EH (cell line): ENCODE measurements around the gene FGF12.
"Not testable (repeated sequence)": the region's sequence is repeated elsewhere in the genome, so short reads cannot be mapped to it uniquely, and the experiment has no call there.

Source experiments
- DNase-seq: peaks from one replicate; pipeline ENCODE4 v3.0.0-alpha.2; 2015; ENCODE audit warnings: low read depth

Gene FGF12

GRCh38 chr3:192577811-192578210 lies 149.5 kb downstream of the FGF12 start:
- no peak for DNase-seq

GRCh38 chr3:192577271-192577670 lies 150.1 kb downstream of the FGF12 start:
- DNase-seq = no peak

- not testable (repeated sequence) for DNase-seq
Observed at GRCh38 chr3:192576704-192577103, 150.6 kb downstream of the FGF12 start.

- no peak for DNase-seq
Observed at GRCh38 chr3:192575879-192576506, 151.3 kb downstream of the FGF12 start.

GRCh38 chr3:192573240-192573639 lies 154.1 kb downstream of the FGF12 start:
- no peak for DNase-seq

GRCh38 chr3:192570821-192571791 lies 156.2 kb downstream of the FGF12 start:
- DNase-seq = peak; percentile 60

- DNase-seq = peak; percentile 2
Observed at GRCh38 chr3:192570315-192570714, 157.0 kb downstream of the FGF12 start.

- DNase-seq = peak; percentile 80
Observed at GRCh38 chr3:192566706-192567290, 160.5 kb downstream of the FGF12 start.

- peak; percentile 30 for DNase-seq
Observed at GRCh38 chr3:192564611-192565010, 162.7 kb downstream of the FGF12 start.

- no peak for DNase-seq
Observed at GRCh38 chr3:192563417-192563816, 163.9 kb downstream of the FGF12 start.

GRCh38 chr3:192553707-192554106 lies 173.6 kb downstream of the FGF12 start:
- DNase-seq = no peak

GRCh38 chr3:192550356-192550755 lies 177.0 kb downstream of the FGF12 start:
- no peak for DNase-seq

GRCh38 chr3:192545333-192545732 lies 182.0 kb downstream of the FGF12 start:
- no peak for DNase-seq

- no peak for DNase-seq
Observed at GRCh38 chr3:192543163-192543562, 184.2 kb downstream of the FGF12 start.

GRCh38 chr3:192516820-192517219 lies 210.5 kb downstream of the FGF12 start:
- no peak for DNase-seq

GRCh38 chr3:192515664-192516045 lies 211.7 kb downstream of the FGF12 start:
- DNase-seq = no peak

- DNase-seq = no peak
Observed at GRCh38 chr3:192514754-192515663, 212.3 kb downstream of the FGF12 start.

GRCh38 chr3:192514081-192514753 lies 213.1 kb downstream of the FGF12 start:
- no peak for DNase-seq

GRCh38 chr3:192505731-192506130 lies 221.6 kb downstream of the FGF12 start:
- DNase-seq = no peak

GRCh38 chr3:192501401-192501800 lies 225.9 kb downstream of the FGF12 start:
- no peak for DNase-seq

GRCh38 chr3:192496905-192497587 lies 230.3 kb downstream of the FGF12 start:
- no peak for DNase-seq
